ENCODE data around the gene TPST2.

TPST2 gene

GRCh38 chr22:26556904-26557303 lies 33.0 kb downstream of the TPST2 start:
- Histone ChIP-seq H3K4me3 (ENCODE audit: insufficient read length, low read depth) (no peak overlapping the region), H3K4me1 (ENCODE audit: insufficient read depth, insufficient read length) (peaks cover 13% of the 10 kb centered on the region), H3K36me3 (ENCODE audit: insufficient read depth, insufficient read length, low read length) (no peaks in the 10 kb centered on the region), H3K27me3 (ENCODE audit: insufficient read depth, insufficient read length) (no peaks in the 10 kb centered on the region), H3K9ac (ENCODE audit: insufficient read length, low read depth) (no peak overlapping the region), H3K9me3 (ENCODE audit: insufficient read depth, low read length) (no peaks in the 10 kb centered on the region)
- DNase-seq (ENCODE audit: low read depth, low spot score): no peak
- no peak for TF ChIP-seq ZNF274 (IDR thresholded peaks at IDR 0.05; ENCODE audit: low read depth, low read length)
- no peak for TF ChIP-seq YY1 (IDR thresholded peaks at IDR 0.05; ENCODE audit: insufficient read depth, insufficient read length)
- no peak for TF ChIP-seq SUZ12 (IDR thresholded peaks at IDR 0.05; ENCODE audit: extremely low read depth, insufficient read depth, insufficient read length)

DNA sequence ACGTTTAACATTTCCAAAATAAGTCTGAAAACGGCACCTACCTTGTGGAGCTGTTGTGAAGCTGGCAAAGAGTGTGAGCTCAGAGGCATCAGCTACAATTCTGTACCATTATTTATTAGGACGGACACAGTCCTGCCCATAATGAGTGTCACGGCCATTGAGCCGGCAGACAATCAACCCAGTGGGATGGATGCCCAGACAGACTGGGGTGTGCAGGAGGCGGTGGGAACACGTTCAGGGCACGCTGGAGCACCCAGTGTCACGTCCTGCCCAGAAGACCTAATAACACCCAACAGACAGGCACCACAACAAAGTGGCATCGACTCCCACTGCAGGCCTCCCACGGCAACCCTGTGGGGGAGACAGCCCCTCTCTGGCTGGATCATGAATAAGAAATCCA lies 34.5 kb downstream of the TPST2 start:
- peaks cover 13% of the 10 kb centered on the region for H3K4me1 ChIP-seq (ENCODE audit: insufficient read depth, insufficient read length)
- no peak overlapping the region for H3K4me3 ChIP-seq (ENCODE audit: insufficient read length, low read depth)

DNA sequence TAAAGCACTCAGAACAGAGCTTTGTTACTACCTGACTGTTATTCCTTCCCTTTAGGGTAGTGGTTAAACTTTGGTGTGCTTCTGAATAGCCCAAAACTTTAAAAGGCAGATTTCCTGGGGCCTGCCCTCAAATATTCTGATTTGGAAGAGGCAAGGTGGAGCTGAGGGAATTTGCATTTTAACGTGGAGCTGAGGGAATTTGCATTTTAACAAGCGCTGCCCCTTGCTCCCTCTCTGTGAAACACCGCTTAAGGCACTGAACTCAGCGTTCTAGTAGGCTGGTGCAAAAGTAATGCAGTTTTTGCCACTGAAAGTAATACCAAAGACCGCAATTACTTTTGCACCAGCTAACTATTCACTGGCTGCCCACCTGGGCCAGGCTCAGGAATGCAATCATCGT lies 35.0 kb downstream of the TPST2 start:
- peaks cover 15% of the 10 kb centered on the region for H3K4me1 ChIP-seq (ENCODE audit: insufficient read depth, insufficient read length)

More for the DNA sequence above, 34.5 kb downstream of the TPST2 start:
- TF ChIP-seq SUZ12 (IDR thresholded peaks at IDR 0.05; ENCODE audit: extremely low read depth, insufficient read depth, insufficient read length): no peak
- no peak for TF ChIP-seq ZNF274 (IDR thresholded peaks at IDR 0.05; ENCODE audit: low read depth, low read length)
- TF ChIP-seq YY1 (IDR thresholded peaks at IDR 0.05; ENCODE audit: insufficient read depth, insufficient read length): no peak
- Histone ChIP-seq H3K9ac (ENCODE audit: insufficient read length, low read depth) (no peak overlapping the region), H3K27me3 (ENCODE audit: insufficient read depth, insufficient read length) (no peaks in the 10 kb centered on the region), H3K36me3 (ENCODE audit: insufficient read depth, insufficient read length, low read length) (no peaks in the 10 kb centered on the region), H3K9me3 (ENCODE audit: insufficient read depth, low read length) (no peaks in the 10 kb centered on the region)
- DNase-seq (ENCODE audit: low read depth, low spot score): no peak

DNA sequence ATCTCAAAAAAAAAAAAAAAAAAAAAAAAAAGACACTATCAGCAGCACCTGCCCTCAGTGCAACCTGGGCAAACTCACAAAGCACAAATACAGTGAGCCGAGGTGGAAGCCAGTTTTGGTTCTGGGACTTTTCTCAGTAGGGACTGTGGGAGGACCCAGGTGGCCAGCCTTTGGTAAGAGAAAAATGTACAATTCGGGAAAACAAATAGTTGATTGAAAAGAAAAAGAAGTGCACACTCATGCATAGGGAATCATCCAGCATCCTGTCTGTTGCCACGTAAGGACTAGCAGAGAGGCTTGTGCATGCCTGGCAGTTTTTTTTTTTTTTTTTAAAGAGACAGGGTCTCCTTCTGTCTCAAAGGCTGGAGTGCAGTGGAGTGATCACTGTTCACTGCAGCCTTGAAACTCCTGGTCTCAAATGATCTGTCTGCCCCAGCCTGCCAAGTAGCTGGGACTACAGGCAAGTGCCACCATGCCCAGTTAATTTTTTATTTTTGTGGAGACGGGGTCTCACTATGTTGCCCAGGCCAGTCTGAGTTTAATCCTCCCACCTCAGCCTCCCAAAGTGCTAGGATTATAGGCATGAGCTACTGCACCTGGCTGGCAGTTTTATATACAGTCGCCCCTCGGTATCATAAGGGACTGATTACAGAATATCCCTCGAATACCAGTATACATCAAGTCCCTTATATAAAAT lies 36.7 kb downstream of the TPST2 start:
- H3K9ac ChIP-seq (ENCODE audit: insufficient read length, low read depth): no peak overlapping the region

More for the DNA sequence above, 35.0 kb downstream of the TPST2 start:
- no peaks in the 10 kb centered on the region for H3K27me3 ChIP-seq (ENCODE audit: insufficient read depth, insufficient read length)
- H3K4me3 ChIP-seq (ENCODE audit: insufficient read length, low read depth): no peak overlapping the region
- no peak overlapping the region for H3K9ac ChIP-seq (ENCODE audit: insufficient read length, low read depth)
- no peaks in the 10 kb centered on the region for H3K36me3 ChIP-seq (ENCODE audit: insufficient read depth, insufficient read length, low read length)
- no peaks in the 10 kb centered on the region for H3K9me3 ChIP-seq (ENCODE audit: insufficient read depth, low read length)
- TF ChIP-seq SUZ12 (IDR thresholded peaks at IDR 0.05; ENCODE audit: extremely low read depth, insufficient read depth, insufficient read length) (no peak), ZNF274 (IDR thresholded peaks at IDR 0.05; ENCODE audit: low read depth, low read length) (no peak), YY1 (IDR thresholded peaks at IDR 0.05; ENCODE audit: insufficient read depth, insufficient read length) (no peak)
- DNase-seq (ENCODE audit: low read depth, low spot score): peak; percentile 48

DNA sequence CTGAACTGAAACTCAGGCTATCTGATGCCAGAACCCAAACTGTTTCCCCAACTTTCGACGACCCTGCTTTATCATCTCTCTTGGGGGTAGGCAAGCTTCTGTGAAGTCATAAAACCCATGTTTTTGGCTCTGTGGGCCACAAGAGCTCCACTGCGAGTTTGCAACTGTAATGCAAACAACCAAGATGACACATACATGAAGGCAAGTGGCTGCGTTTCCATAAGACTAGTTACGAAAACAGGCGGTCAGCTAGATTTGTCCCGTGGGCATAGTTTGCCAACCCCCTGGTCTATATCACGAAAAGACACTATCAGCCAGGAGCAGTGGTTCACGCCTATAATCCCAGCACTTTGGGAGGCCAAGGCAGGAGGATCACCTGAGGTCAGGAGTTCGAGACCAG lies 37.5 kb downstream of the TPST2 start:
- no peaks in the 10 kb centered on the region for H3K27me3 ChIP-seq (ENCODE audit: insufficient read depth, insufficient read length)
- H3K9me3 ChIP-seq (ENCODE audit: insufficient read depth, low read length): no peaks in the 10 kb centered on the region
- no peak overlapping the region for H3K9ac ChIP-seq (ENCODE audit: insufficient read length, low read depth)
- TF ChIP-seq SUZ12 (IDR thresholded peaks at IDR 0.05; ENCODE audit: extremely low read depth, insufficient read depth, insufficient read length) (no peak), ZNF274 (IDR thresholded peaks at IDR 0.05; ENCODE audit: low read depth, low read length) (no peak), YY1 (IDR thresholded peaks at IDR 0.05; ENCODE audit: insufficient read depth, insufficient read length) (no peak)
- peaks cover 17% of the 10 kb centered on the region for H3K4me1 ChIP-seq (ENCODE audit: insufficient read depth, insufficient read length)
- DNase-seq (ENCODE audit: low read depth, low spot score): no peak
- no peak overlapping the region for H3K4me3 ChIP-seq (ENCODE audit: insufficient read length, low read depth)
- H3K36me3 ChIP-seq (ENCODE audit: insufficient read depth, insufficient read length, low read length): no peaks in the 10 kb centered on the region

More for the DNA sequence above, 36.7 kb downstream of the TPST2 start:
- Histone ChIP-seq H3K9me3 (ENCODE audit: insufficient read depth, low read length) (no peaks in the 10 kb centered on the region), H3K27me3 (ENCODE audit: insufficient read depth, insufficient read length) (no peaks in the 10 kb centered on the region), H3K36me3 (ENCODE audit: insufficient read depth, insufficient read length, low read length) (no peaks in the 10 kb centered on the region), H3K4me3 (ENCODE audit: insufficient read length, low read depth) (no peak overlapping the region), H3K4me1 (ENCODE audit: insufficient read depth, insufficient read length) (peaks cover 17% of the 10 kb centered on the region)
- TF ChIP-seq SUZ12 (IDR thresholded peaks at IDR 0.05; ENCODE audit: extremely low read depth, insufficient read depth, insufficient read length) (no peak), YY1 (IDR thresholded peaks at IDR 0.05; ENCODE audit: insufficient read depth, insufficient read length) (no peak), ZNF274 (IDR thresholded peaks at IDR 0.05; ENCODE audit: low read depth, low read length) (no peak)
- no peak for DNase-seq (ENCODE audit: low read depth, low spot score)

DNA sequence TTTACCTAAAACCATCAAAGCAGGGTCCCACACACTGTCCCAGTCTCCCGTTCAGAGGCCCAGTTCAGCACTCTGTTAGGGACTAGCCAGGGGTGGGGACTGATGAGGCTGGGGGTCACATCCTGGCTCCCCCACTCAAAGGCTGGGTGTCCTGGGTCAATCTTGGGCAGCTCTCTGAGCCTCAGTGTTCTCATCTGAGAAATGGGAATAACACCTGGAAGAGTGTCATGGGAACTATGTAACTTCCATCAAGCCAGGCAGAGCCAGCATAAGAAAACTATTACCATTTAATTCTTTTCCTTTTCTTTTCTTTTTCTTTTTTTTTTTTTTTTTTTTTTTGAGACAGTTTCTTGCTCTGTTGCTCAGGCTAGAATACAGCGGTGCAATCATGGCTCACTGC lies 38.4 kb downstream of the TPST2 start:
- Histone ChIP-seq H3K27me3 (ENCODE audit: insufficient read depth, insufficient read length) (no peaks in the 10 kb centered on the region), H3K9me3 (ENCODE audit: insufficient read depth, low read length) (no peaks in the 10 kb centered on the region), H3K4me3 (ENCODE audit: insufficient read length, low read depth) (no peak overlapping the region), H3K4me1 (ENCODE audit: insufficient read depth, insufficient read length) (peaks cover 14% of the 10 kb centered on the region), H3K36me3 (ENCODE audit: insufficient read depth, insufficient read length, low read length) (peaks cover 4% of the 10 kb centered on the region), H3K9ac (ENCODE audit: insufficient read length, low read depth) (no peak overlapping the region)
- no peak for DNase-seq (ENCODE audit: low read depth, low spot score)
- no peak for TF ChIP-seq SUZ12 (IDR thresholded peaks at IDR 0.05; ENCODE audit: extremely low read depth, insufficient read depth, insufficient read length)
- TF ChIP-seq YY1 (IDR thresholded peaks at IDR 0.05; ENCODE audit: insufficient read depth, insufficient read length): no peak
- no peak for TF ChIP-seq ZNF274 (IDR thresholded peaks at IDR 0.05; ENCODE audit: low read depth, low read length)

GRCh38 chr22:26550498-26551033 lies 39.4 kb downstream of the TPST2 start:
- no peaks in the 10 kb centered on the region for H3K27me3 ChIP-seq (ENCODE audit: insufficient read depth, insufficient read length)
- H3K4me3 ChIP-seq (ENCODE audit: insufficient read length, low read depth): no peak overlapping the region
- no peak for TF ChIP-seq SUZ12 (IDR thresholded peaks at IDR 0.05; ENCODE audit: extremely low read depth, insufficient read depth, insufficient read length)
- TF ChIP-seq YY1 (IDR thresholded peaks at IDR 0.05; ENCODE audit: insufficient read depth, insufficient read length): no peak
- no peak for TF ChIP-seq ZNF274 (IDR thresholded peaks at IDR 0.05; ENCODE audit: low read depth, low read length)
- H3K36me3 ChIP-seq (ENCODE audit: insufficient read depth, insufficient read length, low read length): peaks cover 4% of the 10 kb centered on the region
- no peak for DNase-seq (ENCODE audit: low read depth, low spot score)
- peaks cover 11% of the 10 kb centered on the region for H3K4me1 ChIP-seq (ENCODE audit: insufficient read depth, insufficient read length)
- H3K9me3 ChIP-seq (ENCODE audit: insufficient read depth, low read length): no peaks in the 10 kb centered on the region
- H3K9ac ChIP-seq (ENCODE audit: insufficient read length, low read depth): no peak overlapping the region
